G401 (cell line): ENCODE results near the gene LPAR1. TPM values are rescaled to one million over a fixed set of nuclear protein-coding genes. Genes with fewer than 3 reads are reported as not detected.

ENCODE experiments used
- DNase-seq: peaks from one replicate; pipeline ENCODE4 v3.0.0-alpha.2; 2015; ENCODE audit warnings: low spot score
- in situ Hi-C: cut with HindIII; loops from 2 replicates; pipeline ENCODE4 v1.10.0; 2016; ENCODE audit warnings: low sequenced_read_pairs, mixed read lengths
- total RNA-seq: library from RNA; depleted of rRNA; stranded (reverse); fragments of >200 nt; shearing (Covaris generic); gene quantifications from 2 replicates; pipeline ENCODE4 v1.2.3, GENCODE V29; 2014

Gene LPAR1
- total RNA-seq, 1 experiment from 2014 or later = not detected

GRCh38 chr9:110971705-110972104, 66.6 kb downstream of the LPAR1 start:
- DNase-seq = no peak
- in situ Hi-C loops = no loop called here

GRCh38 chr9:110971234-110971633, 67.0 kb downstream of the LPAR1 start:
- DNase-seq = no peak
- in situ Hi-C loops = no loop called here

GRCh38 chr9:110969971-110970386, 68.3 kb downstream of the LPAR1 start:
- in situ Hi-C loops = no loop called here
- no peak for DNase-seq

GRCh38 chr9:110968096-110968495, 70.2 kb downstream of the LPAR1 start:
- in situ Hi-C loops = no loop called here
- no peak for DNase-seq

- in situ Hi-C loops = no loop called here
- no peak for DNase-seq
Measured at GRCh38 chr9:110967196-110967595, 71.1 kb downstream of the LPAR1 start.

GRCh38 chr9:110960288-110960687, 78.0 kb downstream of the LPAR1 start:
- in situ Hi-C loops = no loop called here
- no peak for DNase-seq

- no peak for DNase-seq
- in situ Hi-C loops = no loop called here
Measured at GRCh38 chr9:110958847-110959246, 79.4 kb downstream of the LPAR1 start.

- DNase-seq = no peak
- in situ Hi-C loops = no loop called here
Measured at GRCh38 chr9:110954822-110955291, 83.4 kb downstream of the LPAR1 start.

GRCh38 chr9:110952540-110952859, 85.8 kb downstream of the LPAR1 start:
- in situ Hi-C loops = no loop called here
- no peak for DNase-seq

GRCh38 chr9:110951805-110952539, 86.3 kb downstream of the LPAR1 start:
- in situ Hi-C loops = no loop called here
- DNase-seq = no peak

GRCh38 chr9:110950041-110950645, 88.1 kb downstream of the LPAR1 start:
- in situ Hi-C loops = no loop called here

GRCh38 chr9:110949081-110949480, 89.2 kb downstream of the LPAR1 start:
- in situ Hi-C loops = no loop called here
- no peak for DNase-seq

More at GRCh38 chr9:110950041-110950645, 88.1 kb downstream of the LPAR1 start:
- no peak for DNase-seq

- no peak for DNase-seq
- in situ Hi-C loops = no loop called here
Measured at GRCh38 chr9:110947491-110948044, 90.7 kb downstream of the LPAR1 start.

- in situ Hi-C loops = no loop called here
Measured at GRCh38 chr9:110942522-110942921, 95.7 kb downstream of the LPAR1 start.

GRCh38 chr9:110940951-110941557, 97.2 kb downstream of the LPAR1 start:
- in situ Hi-C loops = no loop called here
- DNase-seq = no peak

More at GRCh38 chr9:110942522-110942921, 95.7 kb downstream of the LPAR1 start:
- no peak for DNase-seq

- DNase-seq = no peak
- in situ Hi-C loops = no loop called here
Measured at GRCh38 chr9:110939573-110939972, 98.7 kb downstream of the LPAR1 start.

GRCh38 chr9:110939047-110939446, 99.2 kb downstream of the LPAR1 start:
- in situ Hi-C loops = no loop called here
- no peak for DNase-seq

GRCh38 chr9:110938242-110938641, 100.0 kb downstream of the LPAR1 start:
- in situ Hi-C loops = no loop called here

GRCh38 chr9:110936719-110937452, 101.4 kb downstream of the LPAR1 start:
- no peak for DNase-seq
- in situ Hi-C loops = no loop called here

More at GRCh38 chr9:110938242-110938641, 100.0 kb downstream of the LPAR1 start:
- DNase-seq = no peak
